Activated naive CD4-positive, alpha-beta T cell treated with anti-CD3 and anti-CD28 coated beads for 36 hours (primary cell): ENCODE data around the gene CSPG4. TPM values are rescaled to one million over a fixed set of nuclear protein-coding genes. Genes with fewer than 3 reads are reported as not detected.
"Not testable (repeated sequence)": the region's sequence is repeated elsewhere in the genome, so short reads cannot be mapped to it uniquely, and the experiment has no call there.

ENCODE experiments used
- CTCF ChIA-PET: fragments of 350-600 bp; sonication (Branson Sonifier 250); formaldehyde crosslinking; loops from one replicate; lab custom pipeline; 2021; ENCODE audit warnings: antibody characterized with exemption; lab: Charles Lee
- DNase-seq: peaks from one replicate; pipeline ENCODE4 v3.0.0-alpha.2; 2020
- H3K27ac Mint-ChIP-seq: one replicate; pipeline ENCODE4 v1.8.0; 2021; ENCODE audit warnings: mild to moderate bottlenecking, mixed read lengths
- H3K27me3 Mint-ChIP-seq: one replicate; pipeline ENCODE4 v1.8.0; 2021; ENCODE audit warnings: low read depth, mixed read lengths
- H3K36me3 Mint-ChIP-seq: one replicate; pipeline ENCODE4 v1.8.0; 2021; ENCODE audit warnings: low read depth, mixed read lengths
- H3K4me1 Mint-ChIP-seq: one replicate; pipeline ENCODE4 v1.8.0; 2021; ENCODE audit warnings: low read depth, mixed read lengths
- H3K4me3 Mint-ChIP-seq: one replicate; pipeline ENCODE4 v1.8.0; 2021; ENCODE audit warnings: mild to moderate bottlenecking, moderate library complexity, mixed read lengths
- H3K9me3 Mint-ChIP-seq: one replicate; pipeline ENCODE4 v1.8.0; 2021; ENCODE audit warnings: mixed read lengths
- intact Hi-C: fragments of 100-400 bp; cut with micrococcal nuclease; formaldehyde crosslinking; loops from one replicate; pipeline ENCODE4 v1.15.1; 2023
- total RNA-seq, 2 experiments: library from RNA; stranded (reverse); gene quantifications; one replicate each; pipeline ENCODE4 v1.2.3, GENCODE V29; 2021

The CSPG4 gene
- total RNA-seq, 2 experiments from 2014 or later, result not detected

DNA sequence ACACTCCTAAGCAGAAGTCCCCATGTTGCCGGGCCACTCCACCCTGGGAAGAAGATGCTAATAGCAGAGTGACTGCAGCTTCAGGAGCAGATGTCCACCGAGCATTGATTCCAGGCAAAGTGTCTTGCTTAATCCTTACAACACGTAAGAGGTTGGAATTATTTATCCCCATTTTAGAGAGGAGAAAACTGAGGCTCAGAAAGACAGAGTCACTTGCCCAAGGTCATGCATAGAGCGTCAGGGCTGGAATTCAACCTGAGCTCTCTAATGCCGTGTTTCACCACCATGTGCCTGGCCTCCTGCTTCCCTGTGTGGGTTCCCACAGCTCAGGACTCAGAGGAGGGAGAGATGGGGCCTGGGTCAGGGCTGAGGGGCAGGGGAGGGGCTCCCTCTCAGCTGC, 7.3 kb downstream of the CSPG4 start:
- DNase-seq, H3K4me3 Mint-ChIP-seq, CTCF ChIA-PET, H3K27ac Mint-ChIP-seq, H3K9me3 Mint-ChIP-seq, H3K27me3 Mint-ChIP-seq, intact Hi-C loops, H3K36me3 Mint-ChIP-seq, H3K4me1 Mint-ChIP-seq: not testable (repeated sequence)

DNA sequence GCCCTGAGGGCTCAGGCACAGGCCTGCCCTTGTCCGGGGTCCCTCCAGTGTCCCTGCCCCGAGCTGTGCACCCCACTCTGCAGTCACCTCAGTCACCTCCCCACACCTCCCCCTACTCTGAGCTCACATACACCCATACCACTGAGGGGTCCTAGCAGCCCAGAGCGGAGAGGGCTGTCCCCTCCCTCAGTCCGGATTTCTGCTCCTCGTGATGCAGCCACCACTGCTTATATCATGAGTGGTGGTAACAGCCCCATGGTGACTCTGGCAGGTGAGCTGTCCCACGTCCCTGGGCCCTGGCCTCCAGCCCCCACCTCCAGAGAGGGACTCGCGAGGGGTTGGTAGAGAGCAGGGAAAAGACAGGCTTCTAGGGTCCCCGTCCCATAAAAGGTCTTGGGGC, 8.0 kb downstream of the CSPG4 start:
- H3K4me1 Mint-ChIP-seq, result no peaks in the 10 kb centered on the region
- CTCF ChIA-PET, result no interaction called here
- no peak overlapping the region for H3K27ac Mint-ChIP-seq
- H3K4me3 Mint-ChIP-seq, result no peak overlapping the region
- intact Hi-C loops, result no loop called here
- H3K36me3 Mint-ChIP-seq, result no peaks in the 10 kb centered on the region
- H3K27me3 Mint-ChIP-seq, result no peaks in the 10 kb centered on the region
- H3K9me3 Mint-ChIP-seq, result no peaks in the 10 kb centered on the region
- DNase-seq, result no peak

DNA sequence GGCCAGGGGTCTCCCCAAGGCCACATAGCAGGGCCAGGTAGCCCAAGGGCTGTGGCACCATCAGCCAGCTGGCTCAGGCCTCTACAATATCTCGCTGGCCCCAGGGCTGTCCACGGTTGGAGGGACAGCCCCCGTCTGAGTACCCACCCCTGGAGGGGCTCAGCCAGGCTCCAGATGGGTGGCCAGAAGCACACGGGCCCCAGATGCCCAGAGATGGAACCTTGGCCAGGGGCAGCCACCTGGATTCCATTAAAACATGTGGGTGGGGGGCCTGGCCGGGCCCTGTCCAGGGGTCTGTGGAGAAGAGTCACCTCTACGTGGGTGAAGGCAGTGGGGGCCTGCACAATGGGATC, 8.4 kb downstream of the CSPG4 start:
- no peak overlapping the region for H3K27ac Mint-ChIP-seq
- H3K27me3 Mint-ChIP-seq, result no peaks in the 10 kb centered on the region
- intact Hi-C loops, result no loop called here
- no peak for DNase-seq
- H3K4me1 Mint-ChIP-seq, result no peaks in the 10 kb centered on the region
- H3K36me3 Mint-ChIP-seq, result no peaks in the 10 kb centered on the region
- H3K4me3 Mint-ChIP-seq, result no peak overlapping the region
- no peaks in the 10 kb centered on the region for H3K9me3 Mint-ChIP-seq
- CTCF ChIA-PET, result no interaction called here

DNA sequence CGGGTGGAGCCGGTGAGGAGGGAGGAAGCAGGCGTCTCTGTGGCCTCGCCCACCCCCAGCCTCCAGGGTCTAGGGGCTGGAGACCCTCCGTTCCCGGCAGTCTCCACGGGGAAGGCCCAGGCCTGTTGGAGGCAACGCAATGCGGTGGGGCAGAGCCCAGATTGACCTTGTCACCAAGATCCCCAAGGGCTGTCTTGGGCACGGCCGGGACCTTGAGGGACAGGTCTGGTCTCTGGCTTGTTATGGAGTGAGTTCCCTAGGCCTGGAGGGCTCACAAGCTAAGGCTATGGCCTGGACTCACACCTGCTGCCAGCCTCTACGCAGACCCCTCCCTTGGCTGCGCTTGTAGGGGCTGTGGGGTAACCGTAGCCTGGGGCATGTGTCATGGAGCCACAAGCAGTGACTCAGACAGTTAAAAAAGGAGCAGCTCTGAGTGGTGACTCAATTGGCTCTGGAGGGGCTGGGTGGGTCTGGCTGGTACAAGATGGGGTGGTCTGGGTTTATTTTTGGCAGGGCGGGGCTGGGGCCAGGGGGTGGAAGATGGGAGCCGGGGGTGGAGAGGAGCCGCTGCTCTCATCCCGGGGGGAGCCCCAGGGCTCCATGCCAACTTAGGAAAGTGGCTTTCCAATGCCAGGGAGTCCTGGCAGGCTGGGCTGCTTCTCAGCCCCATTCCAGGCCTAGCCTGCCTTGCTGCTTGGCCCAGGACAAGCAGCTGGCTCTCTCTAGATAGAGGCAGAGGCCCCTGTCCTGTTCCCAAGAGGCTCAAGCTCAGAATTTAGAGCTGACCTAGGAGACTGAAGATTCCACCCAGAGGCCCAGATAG, 9.0 kb downstream of the CSPG4 start:
- H3K4me3 Mint-ChIP-seq, DNase-seq, H3K9me3 Mint-ChIP-seq, H3K4me1 Mint-ChIP-seq, H3K36me3 Mint-ChIP-seq, intact Hi-C loops, H3K27ac Mint-ChIP-seq, CTCF ChIA-PET, H3K27me3 Mint-ChIP-seq: not testable (repeated sequence)

DNA sequence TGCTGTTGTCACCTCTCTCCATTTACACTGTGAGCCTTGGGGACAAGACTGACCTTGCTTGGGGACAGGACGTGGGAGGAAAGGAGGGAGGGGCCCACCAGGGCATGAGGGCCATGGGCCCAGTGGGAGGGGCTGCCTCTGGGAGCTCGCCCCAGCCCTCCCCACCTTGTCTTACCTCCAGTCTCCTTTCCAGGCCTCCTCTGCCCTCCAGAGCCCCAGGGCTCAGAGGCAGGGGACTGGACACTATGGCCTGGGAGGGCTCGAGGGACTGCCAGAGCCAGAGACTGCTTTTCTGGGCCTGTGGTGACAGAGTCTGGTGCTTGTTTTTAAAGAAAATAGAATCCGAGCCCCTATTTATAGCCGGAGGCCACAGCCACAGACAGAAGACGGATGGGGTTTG, 10.2 kb downstream of the CSPG4 start:
- no peak overlapping the region for H3K27ac Mint-ChIP-seq
- no peak for DNase-seq
- no peaks in the 10 kb centered on the region for H3K27me3 Mint-ChIP-seq

DNA sequence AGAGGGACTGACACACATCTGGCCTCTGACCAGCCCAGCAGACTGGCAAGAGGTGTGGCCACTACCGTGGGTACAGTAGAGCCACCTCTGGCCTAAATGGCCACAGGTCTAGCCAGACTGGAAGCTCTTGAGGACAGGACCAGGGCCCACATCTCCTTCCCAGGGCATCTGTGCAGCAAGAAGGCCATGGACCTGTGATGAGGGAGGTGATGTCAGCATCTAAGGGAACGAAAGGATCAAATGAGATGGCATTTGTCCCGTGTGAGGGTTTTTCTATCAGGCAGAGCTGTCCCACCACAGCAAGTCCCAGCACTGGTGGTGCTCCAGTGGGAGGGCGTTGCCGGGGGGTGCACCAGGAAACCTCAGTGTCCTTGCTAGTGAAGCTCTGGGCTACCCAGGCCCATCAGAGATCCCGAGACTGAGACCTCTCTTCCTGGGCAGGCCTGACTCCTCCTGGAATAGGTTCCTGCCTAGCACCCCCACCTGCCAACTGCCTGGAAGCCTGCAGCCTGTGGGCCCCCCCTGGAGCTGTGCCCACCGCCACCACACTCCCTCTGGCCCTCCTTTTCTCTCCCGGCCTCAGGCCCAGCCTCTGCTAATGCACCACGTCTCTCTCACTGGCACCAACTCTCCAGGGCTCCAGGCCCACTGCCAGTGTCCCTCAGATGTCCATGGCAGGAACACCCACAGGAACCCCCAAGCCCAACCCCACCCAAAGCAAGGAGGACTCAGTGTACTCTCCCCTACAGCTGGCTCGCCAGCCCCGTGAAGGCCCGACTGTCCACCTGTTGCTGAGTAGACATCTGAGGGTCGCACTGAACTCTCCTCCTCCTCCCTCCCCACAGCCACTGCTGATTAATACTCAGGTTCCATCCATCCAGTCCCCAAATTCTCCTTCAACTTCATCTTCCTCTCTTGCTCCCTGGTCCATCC, 11.3 kb downstream of the CSPG4 start:
- CTCF ChIA-PET, H3K4me1 Mint-ChIP-seq, H3K27me3 Mint-ChIP-seq, H3K27ac Mint-ChIP-seq, H3K9me3 Mint-ChIP-seq, H3K4me3 Mint-ChIP-seq, H3K36me3 Mint-ChIP-seq, intact Hi-C loops, DNase-seq: not testable (repeated sequence)

More for the DNA sequence above, 10.2 kb downstream of the CSPG4 start:
- intact Hi-C loops, result no loop called here
- Mint-ChIP-seq H3K36me3 (no peaks in the 10 kb centered on the region), H3K4me3 (no peak overlapping the region), H3K9me3 (no peaks in the 10 kb centered on the region), H3K4me1 (no peaks in the 10 kb centered on the region)
- CTCF ChIA-PET, result no interaction called here

DNA sequence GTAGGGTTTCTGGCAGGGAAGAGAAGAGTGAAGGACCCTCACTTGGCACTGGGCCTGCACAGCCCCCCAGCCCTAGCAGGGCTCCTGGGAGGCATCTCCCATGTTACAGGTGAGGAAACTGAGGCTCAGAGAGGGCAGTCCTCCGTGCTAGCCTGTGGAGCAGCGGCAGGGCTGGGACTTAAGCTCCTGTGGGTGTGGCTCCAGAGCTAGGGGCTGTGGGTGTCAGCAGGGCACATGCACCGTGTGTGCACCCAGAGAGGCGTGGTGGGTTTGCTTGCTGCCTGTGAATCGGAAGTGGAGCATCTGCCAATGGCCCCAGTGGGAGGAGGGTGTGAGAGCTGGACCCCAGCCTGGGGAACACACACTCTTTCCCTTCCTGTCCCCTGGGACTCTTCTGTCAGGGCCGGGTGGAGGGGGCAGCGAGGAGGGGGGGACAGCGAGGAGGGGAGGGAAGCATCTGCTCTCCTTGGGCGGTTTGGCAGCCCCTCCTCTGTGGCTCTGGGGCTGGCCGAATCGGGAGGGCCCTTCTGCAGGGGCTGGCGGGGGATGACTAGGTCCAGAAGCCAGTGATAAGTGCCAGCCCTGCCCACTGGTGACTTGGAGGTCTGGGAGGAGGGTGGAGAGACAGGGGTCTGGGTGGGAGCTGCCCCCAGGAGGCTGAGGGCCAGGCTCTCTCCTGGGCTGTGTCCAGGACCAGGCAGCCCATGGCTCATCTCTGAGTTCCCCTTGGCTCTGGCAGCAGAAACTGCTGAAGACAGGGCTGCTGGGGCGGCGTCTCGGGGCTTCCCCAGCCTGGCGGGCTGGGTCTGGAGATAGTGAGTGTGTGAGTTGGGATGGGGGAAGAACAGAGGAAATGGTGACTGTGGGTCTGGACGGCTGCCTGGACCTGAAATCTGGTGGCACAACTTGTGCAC, 12.4 kb downstream of the CSPG4 start:
- H3K4me3 Mint-ChIP-seq, H3K27me3 Mint-ChIP-seq, H3K9me3 Mint-ChIP-seq, H3K4me1 Mint-ChIP-seq, H3K36me3 Mint-ChIP-seq, CTCF ChIA-PET, H3K27ac Mint-ChIP-seq, intact Hi-C loops: not testable (repeated sequence)
- peak; percentile 27 for DNase-seq

DNA sequence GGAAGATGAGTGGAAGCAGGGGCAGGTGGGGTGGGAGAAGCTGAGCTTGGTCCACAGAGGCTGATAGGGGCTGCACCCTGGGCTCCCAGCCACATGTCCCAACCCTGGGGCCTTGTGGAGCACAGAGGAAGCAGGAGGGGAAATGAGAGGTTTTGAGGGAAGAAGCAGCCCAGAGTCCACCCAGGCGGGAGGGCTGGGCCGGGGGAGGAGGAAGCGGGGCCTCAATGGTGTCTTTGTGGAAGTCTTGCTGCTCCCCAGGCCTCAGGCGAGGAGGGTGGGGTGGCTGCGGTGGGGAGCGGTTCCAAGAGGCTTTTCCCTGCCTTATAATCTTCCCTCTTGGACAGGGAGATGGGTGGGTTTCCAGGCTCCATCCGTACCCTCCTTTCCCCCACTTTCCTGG, 13.1 kb downstream of the CSPG4 start:
- DNase-seq, H3K9me3 Mint-ChIP-seq, H3K27me3 Mint-ChIP-seq, H3K36me3 Mint-ChIP-seq, intact Hi-C loops, H3K4me1 Mint-ChIP-seq, CTCF ChIA-PET, H3K27ac Mint-ChIP-seq, H3K4me3 Mint-ChIP-seq: not testable (repeated sequence)

DNA sequence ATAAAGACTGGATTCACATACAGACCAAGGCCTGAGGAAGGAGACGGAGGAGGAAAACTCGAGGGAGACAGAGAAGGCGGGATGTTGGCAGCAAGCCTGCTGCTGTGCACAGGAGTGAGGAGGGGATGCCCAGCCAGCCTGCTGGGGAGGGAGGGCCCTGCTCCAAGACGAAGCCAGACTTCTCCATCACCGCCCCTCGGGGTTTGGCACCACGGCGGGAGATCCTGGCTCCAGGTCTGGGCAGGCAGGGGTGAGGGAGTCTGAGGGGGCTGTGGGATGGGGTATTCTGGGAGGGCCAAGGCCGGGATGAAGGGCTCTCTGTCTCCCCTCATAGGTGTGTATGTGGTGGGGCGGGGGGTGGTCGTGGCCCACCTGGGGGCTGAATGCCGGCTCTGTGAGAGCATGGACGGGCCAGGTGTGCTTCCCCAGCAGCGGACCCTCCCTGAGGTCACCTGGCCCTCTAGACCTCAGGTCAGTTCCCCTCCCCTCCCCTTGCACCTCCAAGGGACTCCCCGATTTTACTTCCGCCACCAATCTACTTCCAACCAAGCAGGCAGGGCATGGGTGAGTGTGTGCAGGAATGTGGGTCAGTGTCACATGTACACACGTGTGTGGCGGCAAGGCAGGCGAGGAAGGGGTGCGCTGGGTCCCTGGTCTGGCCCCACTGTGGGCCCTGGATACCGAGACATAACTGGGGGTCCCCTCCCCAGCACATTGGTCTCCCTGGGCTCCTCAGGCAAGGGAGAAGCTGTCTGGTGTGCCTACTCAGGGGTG, 14.5 kb downstream of the CSPG4 start:
- H3K4me3 Mint-ChIP-seq, H3K36me3 Mint-ChIP-seq, CTCF ChIA-PET, H3K27me3 Mint-ChIP-seq, DNase-seq, H3K27ac Mint-ChIP-seq, H3K9me3 Mint-ChIP-seq, intact Hi-C loops, H3K4me1 Mint-ChIP-seq: not testable (repeated sequence)

DNA sequence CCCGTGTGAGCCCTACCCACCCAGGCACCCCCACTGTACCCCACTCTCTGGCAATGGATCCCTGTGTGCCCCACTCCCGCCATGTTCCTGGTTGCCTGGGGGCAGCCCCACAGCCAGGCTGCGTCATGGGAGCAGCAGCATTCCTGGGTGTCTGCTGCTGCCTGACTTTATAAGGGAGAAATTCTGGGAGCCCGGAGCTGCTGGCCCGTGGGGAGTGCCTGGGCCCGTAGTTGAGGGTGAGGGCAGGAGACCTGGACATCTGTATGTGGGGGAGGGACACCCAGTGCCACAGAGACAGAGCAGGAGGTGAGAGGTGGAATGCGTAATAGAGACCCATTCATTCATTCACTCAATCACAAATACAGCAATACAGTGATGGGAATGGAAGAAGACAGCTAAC, 15.1 kb downstream of the CSPG4 start:
- Mint-ChIP-seq H3K4me3 (no peak overlapping the region), H3K36me3 (no peaks in the 10 kb centered on the region), H3K4me1 (peaks cover 6% of the 10 kb centered on the region), H3K27me3 (peaks cover 11% of the 10 kb centered on the region), H3K27ac (no peak overlapping the region), H3K9me3 (no peaks in the 10 kb centered on the region)
- no peak for DNase-seq
- intact Hi-C loops, result no loop called here
- CTCF ChIA-PET, result no interaction called here

DNA sequence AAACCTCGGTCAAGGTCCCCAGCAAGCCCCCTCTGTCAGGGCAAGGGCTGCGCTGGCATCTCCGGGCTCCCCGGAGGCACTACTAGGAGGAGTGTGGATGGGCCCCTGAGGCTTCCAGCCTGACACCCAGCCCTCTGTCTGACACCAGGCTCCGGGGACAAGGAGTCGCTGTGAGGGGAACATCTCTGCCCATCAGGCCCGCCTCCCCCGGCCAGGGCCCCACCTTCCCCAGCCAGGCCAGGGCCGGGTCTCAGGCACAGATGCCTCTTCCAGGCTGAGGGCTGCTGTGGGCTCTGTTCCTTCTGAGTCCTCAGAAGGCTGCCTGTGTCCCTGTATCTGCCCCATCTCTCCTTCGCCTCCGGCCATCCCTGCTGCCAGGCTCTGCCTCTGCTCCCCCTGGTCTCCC, 15.8 kb downstream of the CSPG4 start:
- no peaks in the 10 kb centered on the region for H3K36me3 Mint-ChIP-seq
- CTCF ChIA-PET, result no interaction called here
- peaks cover 15% of the 10 kb centered on the region for H3K27me3 Mint-ChIP-seq
- H3K9me3 Mint-ChIP-seq, result no peaks in the 10 kb centered on the region
- H3K27ac Mint-ChIP-seq, result no peak overlapping the region
- DNase-seq, result no peak
- intact Hi-C loops, result no loop called here
- H3K4me3 Mint-ChIP-seq, result no peak overlapping the region
- H3K4me1 Mint-ChIP-seq, result peaks cover 6% of the 10 kb centered on the region

DNA sequence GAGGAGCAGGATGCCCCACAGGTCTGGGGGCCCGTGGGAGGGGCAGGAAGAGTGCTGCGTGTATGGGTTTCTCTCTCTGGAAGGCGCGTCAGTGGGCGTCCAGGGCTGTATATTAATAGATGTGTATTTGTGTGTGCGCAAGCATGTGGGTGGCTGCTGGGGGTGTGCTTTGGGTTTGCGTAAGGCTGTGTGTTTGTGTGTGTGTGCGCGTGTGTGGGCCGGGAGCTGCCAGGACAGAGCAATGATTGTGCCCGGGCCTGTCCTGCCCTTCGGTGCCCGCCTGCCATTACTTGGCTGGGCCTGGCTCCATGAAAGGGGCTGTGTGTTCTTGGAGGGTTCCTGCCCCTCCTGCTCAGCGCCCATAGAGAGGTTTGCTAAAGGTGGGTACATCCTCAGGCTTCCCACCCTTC, 16.3 kb downstream of the CSPG4 start:
- H3K36me3 Mint-ChIP-seq, result no peaks in the 10 kb centered on the region
- H3K4me3 Mint-ChIP-seq, result no peak overlapping the region
- CTCF ChIA-PET, result no interaction called here
- peaks cover 18% of the 10 kb centered on the region for H3K27me3 Mint-ChIP-seq
- H3K9me3 Mint-ChIP-seq, result no peaks in the 10 kb centered on the region
- intact Hi-C loops, result no loop called here
- DNase-seq, result no peak
- H3K27ac Mint-ChIP-seq, result no peak overlapping the region
- peaks cover 6% of the 10 kb centered on the region for H3K4me1 Mint-ChIP-seq
